Cerebellar nuclear complex (tissue), 1 donor: ENCODE results near the gene TMEM30B.

Experiments used
- DNase-seq, 2 experiments: peaks; one replicate each; lab custom pipeline; 2025; lab: John Stamatoyannopoulos, UW

The TMEM30B gene

DNA sequence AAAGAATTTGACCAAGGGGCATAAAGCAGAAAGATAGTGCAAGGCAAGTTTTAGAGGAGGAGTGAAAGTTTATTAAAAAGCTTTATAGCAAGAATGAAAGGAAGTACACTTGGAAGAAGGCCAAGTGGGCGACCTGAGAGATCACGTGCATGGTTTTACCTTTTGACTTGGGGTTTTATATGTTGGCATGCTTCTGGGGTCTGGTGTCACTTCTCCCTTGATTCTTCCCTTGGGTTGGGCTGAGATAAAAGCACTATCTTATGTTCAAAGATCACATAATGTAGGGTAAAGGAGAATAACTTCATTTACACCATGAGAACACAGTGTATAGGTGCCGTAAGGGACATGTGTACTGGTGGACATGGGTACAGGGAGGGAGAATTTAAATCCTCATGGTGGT, 17.7 kb upstream of the TMEM30B start:
- DNase-seq, result no peak

DNA sequence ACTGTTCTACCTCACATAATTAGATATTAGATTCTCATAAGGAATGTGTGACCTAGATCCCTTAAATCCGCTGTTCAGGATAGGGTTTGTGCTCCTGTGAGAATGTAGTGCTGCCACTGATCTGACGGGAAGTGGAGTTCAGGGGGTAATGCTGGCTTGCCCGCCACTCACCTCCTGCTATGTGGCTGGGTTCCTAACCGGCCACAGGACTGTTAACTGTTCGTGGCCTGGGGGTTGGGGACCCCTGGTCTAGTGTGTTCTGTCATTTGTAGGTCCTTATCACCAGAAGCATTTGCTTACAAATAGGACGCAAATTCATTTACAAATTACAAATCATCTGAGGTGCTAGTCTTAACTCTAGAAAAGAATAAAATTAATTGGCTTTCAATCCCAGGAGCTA, 16.4 kb upstream of the TMEM30B start:
- DNase-seq, result no peak

DNA sequence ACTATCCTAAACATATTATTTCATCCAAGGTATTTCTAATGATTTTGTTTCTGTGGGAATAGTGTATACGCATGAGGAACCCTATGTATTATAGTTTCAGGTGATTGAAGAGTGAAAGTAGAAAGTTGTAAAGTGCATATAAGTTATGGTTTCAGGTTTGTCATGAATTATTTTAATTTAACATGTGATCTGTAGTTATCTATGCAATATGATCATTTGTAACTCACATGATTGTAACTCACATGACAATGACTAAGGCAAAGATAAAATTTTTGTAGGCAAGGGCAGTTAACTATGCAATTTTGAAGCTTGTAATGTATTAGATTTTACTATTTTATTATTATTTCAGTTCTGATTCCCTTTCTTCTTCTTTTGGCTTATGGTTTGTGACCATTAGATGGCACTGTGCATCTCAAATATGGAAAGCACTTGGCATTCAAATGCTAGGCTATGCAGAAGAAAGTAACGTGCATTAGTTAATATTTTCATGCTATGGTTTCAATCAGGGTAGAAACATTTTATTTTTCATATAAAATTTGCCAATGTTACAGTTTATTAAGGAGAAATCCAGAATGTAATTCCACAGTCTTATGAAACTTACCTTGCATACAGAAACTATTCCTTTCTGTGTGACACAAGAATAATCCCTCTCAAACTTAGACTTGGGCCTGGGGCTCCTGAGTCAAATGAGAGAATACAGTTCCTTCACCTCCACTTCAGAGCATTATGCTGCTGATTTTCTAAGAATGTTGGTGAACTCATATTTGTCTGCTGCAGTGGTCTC, 15.8 kb upstream of the TMEM30B start:
- no peak for DNase-seq

DNA sequence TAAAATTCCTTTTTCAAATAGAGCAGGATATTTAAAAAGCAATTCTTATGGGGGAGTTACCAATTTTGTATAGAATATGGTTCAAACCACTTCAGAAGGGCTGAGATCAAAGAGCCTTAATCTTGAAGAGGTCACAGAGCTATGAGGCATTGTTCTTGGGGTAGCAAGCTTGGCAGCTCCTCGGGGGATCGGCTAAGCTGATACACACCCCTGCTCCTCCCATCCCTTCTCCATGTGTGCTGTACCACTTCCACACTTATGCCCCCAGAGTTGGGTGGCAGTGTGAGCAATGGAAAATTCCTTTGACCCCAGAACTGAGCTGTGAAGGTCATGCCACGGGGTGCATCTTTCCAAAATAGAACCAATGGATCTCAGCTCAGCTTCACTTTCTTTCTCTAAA, 15.0 kb upstream of the TMEM30B start:
- no peak for DNase-seq

DNA sequence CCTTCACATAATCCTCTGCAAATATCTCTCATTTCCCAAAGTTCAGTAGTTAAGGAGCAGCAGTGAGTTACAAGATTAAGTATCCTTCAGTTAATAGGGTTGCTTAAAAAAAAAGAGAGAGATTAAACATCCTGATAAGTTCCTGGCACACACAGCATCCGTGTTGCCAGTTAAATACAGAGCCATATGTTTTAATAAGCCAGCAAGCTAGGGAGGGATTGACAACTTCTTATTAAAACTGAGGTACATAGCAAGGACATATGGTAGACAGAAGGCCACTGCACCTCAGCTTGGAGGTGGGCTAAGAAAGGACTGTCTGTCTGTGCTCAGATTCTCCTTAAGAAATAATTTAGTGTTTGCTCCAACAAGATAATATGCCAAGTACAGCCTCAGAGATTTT, 9.6 kb upstream of the TMEM30B start:
- DNase-seq, result no peak

DNA sequence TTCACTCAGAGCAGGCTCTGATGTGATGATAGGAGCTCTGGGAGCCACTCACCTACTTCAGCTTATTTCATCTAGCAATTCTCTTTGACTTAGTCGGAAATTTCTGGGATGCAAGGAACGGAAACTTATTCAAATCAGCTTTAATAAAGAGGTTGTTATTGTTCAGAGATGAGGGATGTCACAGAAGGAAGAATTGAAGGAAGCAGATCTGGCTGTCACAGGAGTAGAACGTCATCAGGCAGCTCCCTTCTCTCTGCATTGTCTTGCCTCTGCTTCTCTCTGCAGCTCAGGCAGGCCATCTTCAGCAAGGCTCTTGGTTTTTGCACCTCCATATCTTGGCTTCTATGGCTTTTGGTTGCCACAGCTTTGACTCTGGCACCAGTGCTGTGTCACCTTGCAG, 7.6 kb upstream of the TMEM30B start:
- no peak for DNase-seq

DNA sequence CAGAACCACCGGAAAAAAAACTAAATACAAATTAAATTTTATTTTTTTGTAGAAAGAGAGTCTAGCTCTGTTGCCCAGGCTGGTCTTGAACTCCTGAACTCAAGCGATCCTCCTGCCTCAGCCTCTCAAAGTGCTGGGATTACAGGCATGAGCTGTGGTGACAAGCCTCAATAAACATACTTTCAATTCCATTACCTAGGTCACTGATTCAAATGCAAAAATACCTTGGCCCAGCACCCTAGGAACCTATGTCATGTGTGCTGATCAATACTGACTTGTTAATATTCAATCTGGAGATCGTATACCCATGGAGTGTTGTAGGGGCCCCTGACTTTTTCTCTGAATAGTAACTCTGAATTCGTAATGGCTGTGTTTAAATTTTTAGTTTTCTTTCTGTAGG, 7.1 kb upstream of the TMEM30B start:
- no peak for DNase-seq

DNA sequence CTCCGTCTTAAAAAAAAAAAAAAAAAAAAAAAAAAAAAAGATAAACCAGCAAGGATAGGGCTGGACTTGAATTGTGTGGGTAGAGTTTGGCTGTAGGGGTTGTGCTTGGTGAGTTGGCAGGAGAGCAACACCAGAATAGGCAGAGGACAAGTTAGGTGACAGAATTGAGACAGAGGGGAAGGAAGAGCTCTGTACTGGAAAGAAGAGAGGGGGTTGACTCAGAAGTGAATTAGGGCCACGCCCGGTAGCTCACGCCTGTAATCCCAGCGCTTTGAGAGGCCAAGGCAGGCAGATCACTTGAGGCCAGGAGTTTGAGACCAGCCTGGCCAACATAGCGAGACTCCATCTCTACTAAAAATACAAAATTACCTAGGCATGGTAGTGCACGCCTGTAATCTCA, 6.1 kb upstream of the TMEM30B start:
- DNase-seq, result no peak

DNA sequence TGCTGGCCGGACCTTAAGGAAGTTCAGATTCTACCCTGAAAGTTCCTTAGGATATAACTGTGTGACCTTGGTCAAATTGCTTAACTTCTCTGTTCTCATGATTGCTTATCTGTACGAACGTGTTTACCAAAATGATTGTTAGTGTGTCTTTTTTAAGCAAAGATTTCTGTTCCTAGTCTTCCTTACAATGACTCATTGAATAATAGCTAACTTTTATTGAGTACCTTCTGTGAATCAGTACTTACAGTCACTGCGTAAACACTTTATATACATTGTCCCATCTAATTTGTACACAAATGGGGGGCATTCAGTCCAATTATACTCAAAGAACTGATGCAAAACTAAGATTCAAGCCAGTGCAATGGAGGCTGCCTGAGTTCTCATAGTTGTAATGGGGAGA, 4.2 kb upstream of the TMEM30B start:
- no peak for DNase-seq

DNA sequence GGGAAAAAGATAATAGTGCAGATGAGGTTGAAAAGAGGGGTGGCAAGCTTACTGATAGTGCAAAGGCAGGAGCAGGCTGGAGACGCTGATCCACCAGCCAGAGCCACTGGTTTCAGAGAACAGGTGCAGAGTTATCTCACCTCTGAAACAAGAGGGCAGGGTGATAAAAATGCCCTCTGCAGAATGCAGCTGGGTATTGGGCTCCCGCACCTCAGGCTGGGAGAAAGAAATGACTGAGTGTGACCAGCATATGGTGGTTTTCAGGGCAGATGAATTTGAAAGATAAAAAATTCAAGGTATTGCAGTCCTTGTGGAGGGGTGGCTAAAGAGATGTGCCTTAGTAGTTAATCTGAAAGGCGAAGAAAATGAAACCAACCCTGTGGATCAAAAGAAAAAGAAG, 2.9 kb upstream of the TMEM30B start:
- no peak for DNase-seq

DNA sequence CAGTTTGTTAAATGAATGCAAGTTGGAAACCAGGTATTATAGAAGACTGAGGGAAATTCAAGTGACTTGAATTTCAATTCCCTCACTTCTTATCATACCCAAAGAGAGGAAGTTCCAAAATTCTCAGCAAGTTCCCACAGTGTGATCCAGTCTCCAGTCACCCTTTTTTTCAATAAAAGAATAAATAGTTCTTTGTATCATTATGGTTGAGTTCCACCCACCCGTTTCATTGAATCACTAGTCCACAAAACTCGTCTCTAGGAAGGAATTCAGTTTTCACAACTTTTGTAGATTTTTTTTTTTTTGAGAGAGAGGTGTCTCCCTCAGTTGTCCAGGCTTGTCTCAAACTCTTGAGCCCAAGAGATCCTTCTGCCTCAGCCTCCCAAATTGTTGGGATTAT, 1.6 kb upstream of the TMEM30B start:
- no peak for DNase-seq

DNA sequence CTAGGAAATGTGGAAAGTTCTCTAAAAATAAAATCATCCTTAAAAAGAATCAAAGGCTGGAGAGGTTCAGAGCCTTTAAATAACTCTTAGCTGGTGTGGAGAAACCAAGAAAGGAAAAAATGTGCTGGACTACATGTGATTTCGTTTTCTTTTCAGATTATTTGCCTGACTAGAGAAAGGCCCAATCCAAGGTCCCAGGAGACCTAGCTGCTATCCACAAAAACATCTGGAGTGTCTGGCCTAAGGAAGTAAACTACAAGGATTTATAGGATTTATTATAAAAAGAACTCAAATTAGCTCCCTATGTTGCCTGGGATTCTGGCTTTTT, 774 bp upstream of the TMEM30B start:
- DNase-seq, result no peak

DNA sequence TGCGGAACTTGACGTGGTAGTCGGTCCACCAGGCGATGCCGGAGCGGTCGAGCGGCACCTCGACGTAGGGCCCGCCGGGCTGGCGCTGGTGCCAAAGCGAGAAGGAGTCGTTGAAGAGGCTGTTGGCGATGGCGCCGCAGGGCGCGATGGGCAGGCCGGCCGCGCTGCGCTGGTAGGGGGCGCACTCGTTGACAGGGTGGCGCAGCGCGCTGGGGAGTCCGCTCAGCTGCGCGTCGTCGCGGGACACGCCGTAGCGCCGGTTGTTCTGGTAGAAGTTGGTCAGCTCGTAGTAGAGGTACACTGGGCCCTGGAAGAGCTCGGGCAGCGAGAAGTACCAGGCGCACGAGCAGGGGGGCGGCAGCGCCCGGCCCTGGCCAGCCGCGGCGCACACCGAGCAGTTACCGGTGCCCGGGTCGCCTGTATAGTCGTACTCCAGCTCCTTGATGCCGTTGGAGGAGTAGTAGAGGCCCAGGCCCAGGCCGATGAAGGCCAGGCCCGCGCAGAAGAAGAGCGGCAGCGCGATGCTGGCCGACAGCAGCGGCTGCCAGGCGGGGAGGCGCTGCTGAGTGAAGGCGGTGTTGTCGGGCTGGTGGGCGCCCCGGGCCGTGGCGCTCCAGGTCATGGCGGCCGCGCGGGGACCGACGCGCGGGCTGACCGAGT, 482 bp downstream of the TMEM30B start:
- DNase-seq, result no peak

DNA sequence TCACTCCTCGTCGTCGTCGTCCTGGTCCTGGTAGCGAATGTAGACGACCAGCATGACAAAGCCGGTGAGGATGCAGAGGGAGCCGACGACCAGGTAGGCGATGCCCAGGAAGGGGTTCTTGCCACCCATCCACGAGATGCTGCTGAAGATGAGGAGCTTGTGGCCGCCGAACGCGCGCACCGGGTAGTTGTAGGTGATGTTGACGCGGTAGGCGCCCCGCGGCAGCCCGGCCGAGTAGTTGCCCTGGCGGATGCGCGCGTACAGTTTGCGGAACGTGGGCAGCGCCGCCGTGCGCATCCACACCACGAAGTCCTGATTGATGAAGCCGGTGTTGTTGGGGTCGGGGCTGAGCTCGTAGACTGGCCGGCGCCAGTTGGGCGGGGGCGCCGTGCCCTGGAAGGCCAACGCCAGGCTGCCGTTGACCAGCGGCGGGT, 1.0 kb downstream of the TMEM30B start:
- no peak for DNase-seq

DNA sequence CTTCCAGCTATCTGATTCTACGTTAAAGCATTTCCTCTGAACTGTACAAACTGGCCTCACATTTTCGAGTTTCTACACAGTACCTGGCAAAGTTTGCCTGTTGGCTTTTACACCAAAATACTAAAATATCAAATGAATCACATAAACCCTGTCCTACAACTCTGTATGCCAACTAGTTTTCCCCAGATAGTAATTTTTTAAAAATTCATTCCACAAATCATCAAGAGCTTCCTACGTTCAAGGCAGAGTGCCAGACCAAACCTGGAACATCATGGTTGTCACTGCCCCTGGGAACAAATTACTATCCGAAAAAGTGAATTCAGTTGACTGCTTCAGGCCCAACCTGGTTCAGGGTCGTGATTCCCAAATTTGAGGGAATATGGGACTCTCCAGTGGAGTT, 2.1 kb downstream of the TMEM30B start:
- no peak for DNase-seq

DNA sequence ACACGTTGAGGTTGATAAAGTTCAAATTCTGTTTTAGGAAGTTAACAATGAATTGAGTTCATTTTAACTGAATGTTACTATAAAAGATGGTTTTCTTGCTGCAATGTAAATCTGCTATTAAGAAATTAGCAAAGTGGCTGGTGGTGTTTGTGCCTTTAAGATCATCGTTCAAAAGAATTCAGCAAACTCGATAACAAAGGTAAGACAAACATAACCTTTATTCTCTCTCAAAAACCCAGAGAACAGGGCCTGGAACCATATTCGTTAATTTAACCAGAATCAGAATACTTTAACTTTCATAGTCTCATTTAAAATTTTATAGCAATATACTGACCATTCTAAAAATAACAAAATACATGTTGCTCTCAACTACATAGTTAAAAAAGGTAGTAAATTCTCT, 3.4 kb downstream of the TMEM30B start:
- no peak for DNase-seq

DNA sequence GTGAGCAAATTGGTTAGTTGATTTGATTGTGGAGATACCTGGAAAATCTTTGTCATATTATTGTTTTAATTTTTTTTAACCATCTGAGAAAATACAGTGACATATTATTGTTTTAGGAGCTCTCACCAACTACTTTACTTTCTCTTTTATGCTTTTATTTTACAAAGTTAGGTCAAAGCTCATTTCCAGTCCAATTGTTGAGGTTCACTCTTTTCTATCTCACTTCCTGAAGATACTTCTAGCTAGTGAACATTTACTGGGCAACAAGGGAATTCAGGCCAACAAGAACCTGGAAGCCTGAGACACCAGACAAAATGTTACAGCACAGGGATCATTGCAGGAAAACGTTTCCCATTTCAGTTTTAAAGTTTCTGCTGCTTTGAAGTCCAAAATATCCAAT, 3.9 kb downstream of the TMEM30B start:
- DNase-seq, result no peak

DNA sequence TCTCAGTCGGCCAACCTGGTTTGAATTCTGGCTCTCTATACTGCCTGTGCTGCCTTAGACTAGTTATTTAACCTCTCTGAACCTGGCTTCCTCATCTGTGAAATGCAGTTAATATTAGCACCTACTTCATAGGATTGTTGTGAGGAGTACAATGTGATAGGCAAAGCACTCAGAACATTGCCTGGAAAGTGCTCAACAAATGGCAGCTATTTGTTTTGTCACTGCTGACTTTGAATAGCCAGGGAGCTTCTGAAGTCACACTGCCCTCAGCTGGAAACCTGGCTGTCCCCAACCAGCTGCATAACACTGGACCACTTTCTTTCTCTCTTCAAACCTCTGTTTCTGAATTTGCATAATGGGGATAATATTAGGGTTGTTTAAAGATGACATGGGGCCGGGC, 9.6 kb downstream of the TMEM30B start:
- no peak for DNase-seq

DNA sequence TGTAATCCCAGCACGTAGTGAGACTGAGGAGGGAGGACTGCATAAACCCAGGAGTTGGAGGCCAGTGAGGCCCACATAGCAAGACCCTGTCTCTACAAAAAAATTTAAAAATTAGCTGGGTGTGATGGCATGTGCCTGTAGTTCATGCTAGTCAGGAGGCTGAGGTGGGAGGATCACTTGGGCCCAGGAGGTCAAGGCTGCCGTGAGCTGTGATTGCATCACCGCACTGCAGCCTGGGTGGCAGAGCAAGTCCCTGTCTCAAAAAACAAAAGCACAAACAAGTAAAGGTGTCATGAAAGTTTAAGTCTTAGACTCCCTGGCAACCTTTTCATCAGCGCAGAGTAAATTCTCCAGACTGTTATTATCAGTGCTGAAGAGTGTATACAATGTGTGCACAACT, 10.4 kb downstream of the TMEM30B start:
- DNase-seq, result no peak

DNA sequence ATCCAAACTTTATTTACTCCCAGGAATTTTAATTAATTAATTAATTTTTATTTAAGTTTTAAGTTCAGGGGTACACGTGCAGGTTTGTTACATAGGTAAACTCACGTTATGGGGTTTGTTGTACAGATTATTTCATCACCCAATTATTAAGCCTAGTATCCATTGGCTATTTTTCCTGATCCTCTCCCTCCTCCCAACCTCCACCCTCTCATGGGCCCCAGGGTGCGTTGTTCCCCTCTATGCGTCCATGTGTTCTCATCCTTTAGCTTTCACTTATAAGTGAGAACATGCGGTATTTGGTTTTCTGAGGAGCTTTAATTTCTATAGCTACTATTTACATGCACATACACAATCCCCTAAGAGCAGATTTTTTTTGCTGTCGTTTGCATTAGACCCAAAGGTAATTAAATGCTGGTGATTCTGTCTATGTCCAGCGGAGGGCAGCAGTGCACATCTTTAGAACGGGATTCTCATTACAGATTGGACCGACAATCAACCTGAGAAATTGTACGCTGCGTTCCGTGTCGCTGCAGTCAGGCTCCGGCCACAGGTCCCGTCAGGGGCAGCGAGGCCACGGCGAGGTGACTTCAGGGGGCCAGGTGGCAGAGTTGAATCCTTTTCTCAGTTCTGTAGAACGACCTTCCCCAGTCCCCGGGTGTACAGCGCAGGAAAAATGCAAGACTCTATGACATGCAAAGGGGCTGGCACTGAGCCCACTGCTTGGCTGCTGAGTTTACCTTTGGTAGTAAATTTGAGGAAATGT, 11.6 kb downstream of the TMEM30B start:
- peak in 1 of 2 experiments; percentile 0 for DNase-seq

DNA sequence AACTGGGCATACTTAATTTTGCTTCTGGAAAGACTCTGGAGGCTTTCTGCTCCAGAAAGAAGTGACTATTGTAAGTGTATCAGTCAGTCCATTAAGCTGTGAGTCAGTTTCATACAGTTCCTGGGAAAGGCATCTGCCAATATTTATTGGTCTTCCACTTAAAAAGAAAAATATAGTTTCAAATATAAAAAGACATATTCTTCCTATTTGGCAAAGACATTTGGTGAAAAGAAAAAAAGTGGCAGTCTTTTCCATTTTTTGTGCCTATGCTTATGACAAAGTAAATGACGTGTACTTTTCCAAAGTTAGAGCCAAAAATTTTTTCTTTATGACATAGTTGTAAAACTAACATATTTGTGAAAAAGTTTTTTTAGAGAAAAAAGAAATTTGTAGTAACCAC, 12.3 kb downstream of the TMEM30B start:
- DNase-seq, result no peak

DNA sequence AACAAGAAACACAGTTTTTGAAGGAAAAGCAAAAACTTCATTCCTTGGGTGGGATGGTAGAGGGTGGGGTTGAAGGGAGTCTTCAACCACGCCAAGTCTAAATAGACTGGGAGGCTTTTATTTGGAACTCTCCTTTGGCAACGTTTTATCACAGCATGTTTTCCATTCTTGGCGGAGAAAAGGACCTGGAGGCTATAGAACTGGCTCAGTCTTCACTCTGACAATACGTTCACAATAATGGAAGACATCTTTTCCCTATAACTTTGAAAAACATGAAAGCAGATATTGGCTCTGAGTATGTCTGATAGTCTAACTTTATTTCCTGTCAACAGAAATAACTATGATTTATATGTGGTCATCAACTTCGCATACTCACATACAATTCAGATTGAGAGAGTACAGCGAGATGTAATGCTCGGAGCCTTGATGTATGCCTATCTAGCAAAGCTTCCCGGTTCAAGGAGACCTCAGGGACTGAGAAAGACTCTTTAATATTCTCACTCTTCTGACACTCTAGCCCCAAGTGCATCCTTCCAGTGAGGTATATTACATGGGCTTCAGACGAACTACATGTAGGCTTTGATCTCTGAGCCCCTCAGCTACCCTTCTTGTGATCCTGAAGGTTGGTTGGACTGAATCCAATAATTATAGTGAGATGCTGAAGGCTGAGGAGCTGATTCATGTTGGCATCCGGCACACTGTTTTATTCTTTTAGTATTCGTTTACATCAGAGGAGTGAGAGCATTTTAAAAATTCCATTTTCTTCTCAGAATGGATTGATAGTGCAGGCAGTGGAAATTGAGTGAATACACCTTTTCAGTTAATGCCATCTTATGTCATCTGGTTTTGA, 14.0 kb downstream of the TMEM30B start:
- DNase-seq, result no peak
